Activated CD8-positive, alpha-beta T cell treated with anti-CD3 and anti-CD28 coated beads, Interleukin-2, amount 10 ng/mL, durations not matched to agents 7 days and 5 days (primary cell): ENCODE results near the gene COG5. TPM values are rescaled to one million over a fixed set of nuclear protein-coding genes. Genes with fewer than 3 reads are reported as not detected.
"Not testable (repeated sequence)": the region's sequence is repeated elsewhere in the genome, so short reads cannot be mapped to it uniquely, and the experiment has no call there.

ENCODE experiments used
- ATAC-seq: fragments of 150-1000 bp; cut with Tn5 transposase; one replicate; pipeline ENCODE4 v1.10.0; 2021; ENCODE audit warnings: moderate library complexity
- CTCF ChIA-PET: fragments of 350-600 bp; sonication (Branson Sonifier 250); formaldehyde crosslinking; loops from one replicate; lab custom pipeline; 2021; ENCODE audit warnings: antibody characterized with exemption; lab: Charles Lee
- POLR2A ChIA-PET: fragments of 350-600 bp; sonication (Branson Sonifier 250); formaldehyde crosslinking; loops from one replicate; lab custom pipeline; 2021; ENCODE audit warnings: antibody characterized with exemption; lab: Charles Lee
- DNase-seq: peaks from one replicate; pipeline ENCODE4 v3.0.0-alpha.2; 2020
- H3K27ac Mint-ChIP-seq: one replicate; pipeline ENCODE4 v1.8.0; 2021; ENCODE audit warnings: mild to moderate bottlenecking, mixed read lengths
- H3K27me3 Mint-ChIP-seq: one replicate; pipeline ENCODE4 v1.8.0; 2021; ENCODE audit warnings: low read depth, mixed read lengths
- H3K36me3 Mint-ChIP-seq: one replicate; pipeline ENCODE4 v1.8.0; 2021; ENCODE audit warnings: low read depth, mixed read lengths
- H3K4me1 Mint-ChIP-seq: one replicate; pipeline ENCODE4 v1.8.0; 2021; ENCODE audit warnings: low read depth, mixed read lengths
- H3K4me3 Mint-ChIP-seq: one replicate; pipeline ENCODE4 v1.8.0; 2021; ENCODE audit warnings: mild to moderate bottlenecking, mixed read lengths
- H3K9me3 Mint-ChIP-seq: one replicate; pipeline ENCODE4 v1.8.0; 2022; ENCODE audit warnings: mixed read lengths; ENCODE audit not compliant: insufficient read depth
- total RNA-seq, 2 experiments: library from RNA; stranded (reverse); gene quantifications; one replicate each; pipeline ENCODE4 v1.2.3, GENCODE V29; 2021

COG5 gene
- total RNA-seq, 2 experiments from 2014 or later = 31.3 to 31.8 TPM

DNA sequence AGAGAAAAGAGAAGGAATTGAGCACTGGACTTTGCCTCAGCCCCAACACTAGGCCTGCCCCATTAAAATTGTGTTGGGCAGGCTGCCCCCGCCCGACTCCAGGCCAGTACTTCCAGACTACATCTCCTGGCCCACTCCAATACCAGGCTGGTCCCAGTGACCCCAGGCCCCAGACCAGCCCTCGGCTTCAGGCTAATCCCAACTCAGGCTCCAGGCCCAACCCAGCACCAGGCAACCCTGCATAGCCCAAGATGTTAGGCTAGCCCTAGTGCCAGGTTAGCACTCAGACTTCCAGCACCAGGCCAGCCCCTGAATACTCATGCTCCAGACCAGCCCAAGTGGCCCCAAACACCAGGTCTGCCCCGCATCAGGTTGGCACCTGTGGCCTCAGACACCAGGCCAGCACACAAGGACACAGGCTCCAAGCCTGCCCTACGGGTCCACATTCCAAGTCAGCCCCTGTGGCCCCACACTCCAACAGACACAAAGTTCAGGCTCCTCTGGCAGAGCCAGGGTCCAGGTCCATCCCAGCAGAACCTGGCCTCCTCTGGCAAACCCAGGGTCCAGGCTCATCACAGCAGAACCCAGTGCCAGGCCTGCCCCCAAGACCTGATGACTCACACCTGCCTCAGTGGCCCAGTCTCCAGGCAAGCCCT is 20.3 kb downstream of the COG5 start:
- no peak for ATAC-seq

DNA sequence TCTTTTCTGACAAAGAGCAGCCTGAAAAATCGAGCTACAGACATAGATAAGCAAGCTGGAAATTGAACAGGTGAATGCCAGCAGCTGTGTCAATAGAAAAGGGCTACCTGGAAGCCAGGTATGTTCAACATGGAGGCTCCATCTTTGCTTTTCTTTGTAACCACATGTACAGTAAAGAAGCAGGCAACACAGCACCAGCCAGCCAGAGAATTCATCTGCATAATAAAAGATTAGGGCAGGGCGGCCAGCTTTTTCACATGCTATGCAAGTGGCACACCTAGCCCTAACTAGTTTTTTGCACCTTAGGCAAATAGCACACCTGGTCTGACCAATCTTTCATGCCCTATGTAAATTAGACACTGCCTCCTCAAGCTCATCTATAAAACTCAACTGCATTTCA is 25.7 kb downstream of the COG5 start:
- POLR2A ChIA-PET = no interaction called here

More for the DNA sequence above, 20.3 kb downstream of the COG5 start:
- ChIA-PET CTCF (no interaction called here), POLR2A (no interaction called here)
- DNase-seq = no peak
- Mint-ChIP-seq H3K9me3 (peaks cover 10% of the 10 kb centered on the region), H3K4me3 (no peak overlapping the region), H3K27me3 (no peaks in the 10 kb centered on the region), H3K27ac (no peak overlapping the region), H3K4me1 (no peaks in the 10 kb centered on the region), H3K36me3 (peaks cover 54% of the 10 kb centered on the region)

DNA sequence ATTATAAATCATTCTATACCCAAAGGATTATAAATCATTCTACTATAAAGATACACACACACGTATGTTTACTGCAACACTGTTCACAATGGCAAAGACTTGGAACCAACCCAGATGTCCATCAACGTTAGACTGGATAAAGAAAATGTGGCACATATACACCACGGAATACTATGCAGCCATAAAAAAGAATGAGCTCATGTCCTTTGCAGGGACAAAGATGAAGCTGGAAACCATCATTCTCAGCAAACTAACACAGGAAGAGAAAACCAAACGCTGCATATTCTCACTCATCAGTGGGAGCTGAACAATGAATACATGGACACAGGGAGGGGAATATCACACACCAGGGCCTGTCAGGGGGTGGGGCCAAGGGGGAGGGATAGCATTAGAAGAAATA is 26.5 kb downstream of the COG5 start:
- H3K27me3 Mint-ChIP-seq, H3K27ac Mint-ChIP-seq, ATAC-seq, H3K4me3 Mint-ChIP-seq, DNase-seq, CTCF ChIA-PET, POLR2A ChIA-PET: not testable (repeated sequence)
- Mint-ChIP-seq H3K36me3 (peaks cover 46% of the 10 kb centered on the region), H3K4me1 (peaks cover 17% of the 10 kb centered on the region), H3K9me3 (peaks cover 11% of the 10 kb centered on the region)

More for the DNA sequence above, 25.7 kb downstream of the COG5 start:
- H3K27me3 Mint-ChIP-seq = no peaks in the 10 kb centered on the region
- peaks cover 17% of the 10 kb centered on the region for H3K4me1 Mint-ChIP-seq
- ATAC-seq (no peak), DNase-seq (no peak)
- peaks cover 46% of the 10 kb centered on the region for H3K36me3 Mint-ChIP-seq
- peaks cover 11% of the 10 kb centered on the region for H3K9me3 Mint-ChIP-seq
- CTCF ChIA-PET = no interaction called here
- H3K4me3 Mint-ChIP-seq = no peak overlapping the region
- H3K27ac Mint-ChIP-seq = no peak overlapping the region

DNA sequence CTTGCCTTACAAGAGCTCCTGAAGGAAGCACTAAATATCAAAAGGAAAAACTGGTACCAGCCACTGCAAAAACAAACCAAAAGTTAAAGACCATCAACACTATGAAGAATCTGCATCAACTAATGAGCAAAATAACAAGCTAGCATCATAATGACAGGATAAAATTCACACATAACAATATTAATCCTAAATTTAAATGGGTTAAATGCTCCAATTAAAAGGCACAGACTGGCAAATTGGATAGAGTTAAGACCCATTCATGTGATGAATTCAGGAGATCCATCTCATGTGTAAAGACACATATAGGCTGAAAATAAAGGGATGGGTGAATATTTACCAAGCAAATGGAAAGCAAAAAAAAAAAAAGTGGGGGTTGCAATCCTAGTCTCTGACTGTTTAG is 29.6 kb downstream of the COG5 start:
- POLR2A ChIA-PET = no interaction called here

GRCh38 chr7:107530751-107531150 is 33.0 kb downstream of the COG5 start:
- no peak for ATAC-seq
- peaks cover 25% of the 10 kb centered on the region for H3K36me3 Mint-ChIP-seq
- ChIA-PET CTCF (no interaction called here), POLR2A (no interaction called here)
- no peaks in the 10 kb centered on the region for H3K27me3 Mint-ChIP-seq
- no peak for DNase-seq
- peaks cover 17% of the 10 kb centered on the region for H3K4me1 Mint-ChIP-seq
- no peak overlapping the region for H3K27ac Mint-ChIP-seq
- no peak overlapping the region for H3K4me3 Mint-ChIP-seq
- H3K9me3 Mint-ChIP-seq = peaks cover 11% of the 10 kb centered on the region

More for the DNA sequence above, 29.6 kb downstream of the COG5 start:
- H3K36me3 Mint-ChIP-seq = peaks cover 39% of the 10 kb centered on the region
- H3K27ac Mint-ChIP-seq = no peak overlapping the region
- peaks cover 11% of the 10 kb centered on the region for H3K9me3 Mint-ChIP-seq
- CTCF ChIA-PET = no interaction called here
- no peaks in the 10 kb centered on the region for H3K27me3 Mint-ChIP-seq
- DNase-seq (no peak), ATAC-seq (no peak)
- no peak overlapping the region for H3K4me3 Mint-ChIP-seq
- H3K4me1 Mint-ChIP-seq = peaks cover 17% of the 10 kb centered on the region

GRCh38 chr7:107528461-107528860 is 35.3 kb downstream of the COG5 start:
- Mint-ChIP-seq H3K27me3 (no peaks in the 10 kb centered on the region), H3K27ac (no peak overlapping the region), H3K36me3 (peaks cover 16% of the 10 kb centered on the region), H3K4me3 (no peak overlapping the region), H3K9me3 (no peaks in the 10 kb centered on the region), H3K4me1 (peaks cover 2% of the 10 kb centered on the region)
- ChIA-PET CTCF (no interaction called here), POLR2A (no interaction called here)
- DNase-seq = no peak
- ATAC-seq = no peak

- ChIA-PET CTCF (no interaction called here), POLR2A (no interaction called here)
- Mint-ChIP-seq H3K27me3 (no peaks in the 10 kb centered on the region), H3K36me3 (peaks cover 18% of the 10 kb centered on the region), H3K4me1 (no peaks in the 10 kb centered on the region), H3K27ac (no peak overlapping the region), H3K9me3 (no peaks in the 10 kb centered on the region), H3K4me3 (no peak overlapping the region)
- ATAC-seq (no peak), DNase-seq (no peak)
Measured at GRCh38 chr7:107527196-107527595, 36.5 kb downstream of the COG5 start.

GRCh38 chr7:107526672-107527071 is 37.0 kb downstream of the COG5 start:
- ATAC-seq (no peak), DNase-seq (no peak)
- no peak overlapping the region for H3K27ac Mint-ChIP-seq
- ChIA-PET CTCF (no interaction called here), POLR2A (no interaction called here)
- no peaks in the 10 kb centered on the region for H3K27me3 Mint-ChIP-seq
- H3K9me3 Mint-ChIP-seq = no peaks in the 10 kb centered on the region
- peaks cover 20% of the 10 kb centered on the region for H3K36me3 Mint-ChIP-seq
- H3K4me3 Mint-ChIP-seq = no peak overlapping the region
- H3K4me1 Mint-ChIP-seq = no peaks in the 10 kb centered on the region

GRCh38 chr7:107506674-107507339 is 56.9 kb downstream of the COG5 start:
- Mint-ChIP-seq H3K4me3 (no peak overlapping the region), H3K9me3 (no peaks in the 10 kb centered on the region), H3K27ac (no peak overlapping the region), H3K36me3 (peaks cover 10% of the 10 kb centered on the region), H3K4me1 (peaks cover 11% of the 10 kb centered on the region), H3K27me3 (no peaks in the 10 kb centered on the region)
- ATAC-seq (no peak), DNase-seq (no peak)
- CTCF ChIA-PET = interaction anchor here (1.1 kb wide), 1 partner anchor 359 kb away, joined by 3 read pairs; no protein-coding TSS in a partner anchor
- POLR2A ChIA-PET = no interaction called here

DNA sequence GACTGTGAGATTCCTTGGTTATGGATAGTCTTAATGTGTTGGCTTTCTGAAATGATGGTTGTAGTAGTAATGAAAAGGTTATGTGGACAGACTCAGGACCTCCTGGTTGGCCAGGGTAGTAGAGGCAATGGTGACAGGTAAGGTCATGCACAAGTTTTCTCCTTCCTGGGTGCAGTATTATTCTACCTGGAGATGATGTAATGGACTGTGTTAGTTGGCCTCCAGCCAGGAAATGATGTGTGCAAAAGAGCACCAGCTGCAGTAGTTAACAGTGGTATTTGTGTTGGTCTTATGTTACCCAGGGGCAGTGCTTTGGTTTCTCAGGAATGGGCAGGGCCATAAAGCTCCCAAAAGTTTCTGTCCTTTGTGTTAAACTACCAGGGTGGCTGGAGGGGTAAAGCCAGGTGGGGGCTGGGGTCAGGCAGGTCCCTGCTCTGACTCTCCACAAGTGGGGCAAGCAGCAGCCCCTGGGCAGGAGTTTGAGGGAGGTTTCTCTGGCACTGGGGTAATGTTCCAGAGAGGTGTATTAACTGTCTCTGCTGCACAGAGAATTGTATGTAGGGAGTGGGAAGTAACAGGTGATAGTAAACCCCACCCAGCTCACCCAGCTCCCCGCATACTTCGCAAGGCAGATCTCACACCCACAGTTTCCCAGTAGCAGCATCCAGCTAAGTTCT is 57.6 kb downstream of the COG5 start:
- ChIA-PET CTCF (interaction anchor here (1.1 kb wide), 1 partner anchor 358 kb away, joined by 3 read pairs; no protein-coding TSS in a partner anchor), POLR2A (no interaction called here)
- Mint-ChIP-seq H3K4me1 (peaks cover 11% of the 10 kb centered on the region), H3K36me3 (peaks cover 10% of the 10 kb centered on the region), H3K4me3 (no peak overlapping the region), H3K27ac (no peak overlapping the region), H3K27me3 (no peaks in the 10 kb centered on the region), H3K9me3 (no peaks in the 10 kb centered on the region)
- DNase-seq (peak; percentile 36), ATAC-seq (peak; percentile 30)

DNA sequence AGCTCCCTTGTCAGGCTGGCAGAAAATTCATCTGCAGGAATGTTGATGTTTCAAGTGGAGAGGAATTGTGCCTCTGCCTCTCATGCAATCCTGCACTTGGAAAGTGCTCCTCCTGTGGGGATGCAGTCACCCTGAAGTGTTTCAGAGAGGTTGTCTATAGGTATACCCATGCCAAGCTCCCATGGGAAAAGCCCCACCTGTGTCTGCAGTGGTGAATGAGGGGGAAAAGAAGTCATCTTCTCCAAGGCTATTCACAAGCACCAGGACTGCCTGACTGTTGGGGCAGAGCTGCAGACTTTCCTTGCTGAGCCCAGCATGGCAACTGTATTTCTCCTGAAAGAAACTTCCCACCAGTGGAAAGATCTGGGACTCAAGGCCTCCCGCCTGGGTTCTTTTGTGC is 58.4 kb downstream of the COG5 start:
- Mint-ChIP-seq H3K4me3 (no peak overlapping the region), H3K4me1 (peaks cover 11% of the 10 kb centered on the region), H3K27ac (no peak overlapping the region), H3K27me3 (no peaks in the 10 kb centered on the region), H3K9me3 (no peaks in the 10 kb centered on the region), H3K36me3 (peaks cover 10% of the 10 kb centered on the region)
- CTCF ChIA-PET = no interaction called here
- ATAC-seq (no peak), DNase-seq (no peak)
- POLR2A ChIA-PET = no interaction called here

- no peak for DNase-seq
- peaks cover 6% of the 10 kb centered on the region for H3K36me3 Mint-ChIP-seq
- H3K27ac Mint-ChIP-seq = no peak overlapping the region
- H3K4me1 Mint-ChIP-seq = peaks cover 11% of the 10 kb centered on the region
- H3K4me3 Mint-ChIP-seq = no peak overlapping the region
- no peak for ATAC-seq
- no peaks in the 10 kb centered on the region for H3K9me3 Mint-ChIP-seq
- no peaks in the 10 kb centered on the region for H3K27me3 Mint-ChIP-seq
- CTCF ChIA-PET = no interaction called here
- POLR2A ChIA-PET = no interaction called here
Measured at GRCh38 chr7:107503687-107504086, 60.0 kb downstream of the COG5 start.
